NCI-H345 treated with DMSO at 0.1 percent for 48 hours (cell line): Measurements from ENCODE around the gene ASB10.

Source experiments
- DNase-seq: peaks from one replicate; lab custom pipeline; 2025; ENCODE audit not compliant: unreplicated experiment; lab: John Stamatoyannopoulos, UW

The ASB10 gene

GRCh38 chr7:151125846-151126481, 61.1 kb downstream of the ASB10 start:
- DNase-seq: no peak
